Chondrocyte (in vitro differentiated cells): ENCODE measurements around the gene MFSD12. TPM values are rescaled to one million over a fixed set of nuclear protein-coding genes. Genes with fewer than 3 reads are reported as not detected.

Experiments
- DNase-seq: peaks from one replicate; pipeline ENCODE4 v3.0.0; 2021; ENCODE audit warnings: mixed read lengths, low spot score
- H3K27ac Mint-ChIP-seq: one replicate; pipeline ENCODE4 v1.8.0; 2021; ENCODE audit warnings: mild to moderate bottlenecking, moderate library complexity, mixed read lengths; ENCODE audit not compliant: unreplicated experiment
- H3K27me3 Mint-ChIP-seq: 2 replicates; pipeline ENCODE4 v1.8.0; 2021; ENCODE audit warnings: low read depth, mixed read lengths
- H3K36me3 Mint-ChIP-seq: 2 replicates; pipeline ENCODE4 v1.8.0; 2021; ENCODE audit warnings: low read depth, mixed read lengths
- H3K4me1 Mint-ChIP-seq: 2 replicates; pipeline ENCODE4 v1.8.0; 2021; ENCODE audit warnings: low read depth, mild to moderate bottlenecking, mixed read lengths
- H3K4me3 Mint-ChIP-seq: one replicate; pipeline ENCODE4 v1.8.0; 2021; ENCODE audit warnings: mild to moderate bottlenecking, moderate library complexity, mixed read lengths; ENCODE audit not compliant: unreplicated experiment
- H3K9me3 Mint-ChIP-seq: 2 replicates; pipeline ENCODE4 v1.8.0; 2021; ENCODE audit warnings: low read depth, mixed read lengths
- total RNA-seq: library from RNA; stranded (reverse); gene quantifications from 3 replicates; pipeline ENCODE4 v1.2.1, GENCODE V29; 2021
- TF ChIP-seq, protein P1 (sequence below): fragments of 200-600 bp; sonication (generic); IDR thresholded peaks from 2 replicates; pipeline ENCODE4 v1.5.0; 2021; ENCODE audit warnings: antibody characterized with exemption, mild to moderate bottlenecking, moderate library complexity

The MFSD12 gene
- total RNA-seq, 1 donor from 2014 or later = 98.4 TPM

DNA sequence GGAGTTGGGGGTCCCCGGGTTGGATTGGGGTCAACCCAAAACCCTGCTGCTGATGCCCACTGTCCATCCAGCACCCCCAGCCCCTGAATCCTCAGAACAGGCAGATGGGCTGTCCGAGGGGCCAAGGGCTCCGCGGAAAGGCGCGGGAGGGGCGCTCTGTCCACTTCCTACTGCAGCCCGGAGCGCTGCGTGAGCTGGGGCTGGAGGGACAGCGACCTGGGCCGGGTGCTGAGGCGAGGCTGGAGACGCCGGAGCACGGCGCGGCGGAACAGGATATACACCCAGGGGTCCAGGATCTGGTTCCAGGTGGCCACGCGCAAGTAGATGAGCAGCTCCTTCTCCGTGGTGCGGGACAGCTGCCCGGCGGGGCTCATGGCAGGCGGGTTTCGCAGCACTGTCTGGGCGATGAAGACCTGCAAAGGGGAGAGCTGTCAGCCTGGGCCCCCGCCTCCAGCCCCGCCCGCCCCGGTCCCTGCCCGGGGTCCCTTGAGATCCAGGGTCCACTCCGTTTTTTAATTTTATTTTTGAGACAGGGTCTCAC lies 38.2 kb upstream of the MFSD12 start:
- no peak overlapping the region for H3K27ac Mint-ChIP-seq
- no peaks in the 10 kb centered on the region for H3K4me1 Mint-ChIP-seq
- peaks cover 3% of the 10 kb centered on the region for H3K27me3 Mint-ChIP-seq
- H3K36me3 Mint-ChIP-seq = no peaks in the 10 kb centered on the region
- no peak overlapping the region for H3K4me3 Mint-ChIP-seq
- TF ChIP-seq, protein P1, sequence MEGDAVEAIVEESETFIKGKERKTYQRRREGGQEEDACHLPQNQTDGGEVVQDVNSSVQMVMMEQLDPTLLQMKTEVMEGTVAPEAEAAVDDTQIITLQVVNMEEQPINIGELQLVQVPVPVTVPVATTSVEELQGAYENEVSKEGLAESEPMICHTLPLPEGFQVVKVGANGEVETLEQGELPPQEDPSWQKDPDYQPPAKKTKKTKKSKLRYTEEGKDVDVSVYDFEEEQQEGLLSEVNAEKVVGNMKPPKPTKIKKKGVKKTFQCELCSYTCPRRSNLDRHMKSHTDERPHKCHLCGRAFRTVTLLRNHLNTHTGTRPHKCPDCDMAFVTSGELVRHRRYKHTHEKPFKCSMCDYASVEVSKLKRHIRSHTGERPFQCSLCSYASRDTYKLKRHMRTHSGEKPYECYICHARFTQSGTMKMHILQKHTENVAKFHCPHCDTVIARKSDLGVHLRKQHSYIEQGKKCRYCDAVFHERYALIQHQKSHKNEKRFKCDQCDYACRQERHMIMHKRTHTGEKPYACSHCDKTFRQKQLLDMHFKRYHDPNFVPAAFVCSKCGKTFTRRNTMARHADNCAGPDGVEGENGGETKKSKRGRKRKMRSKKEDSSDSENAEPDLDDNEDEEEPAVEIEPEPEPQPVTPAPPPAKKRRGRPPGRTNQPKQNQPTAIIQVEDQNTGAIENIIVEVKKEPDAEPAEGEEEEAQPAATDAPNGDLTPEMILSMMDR = no peak
- H3K9me3 Mint-ChIP-seq = no peaks in the 10 kb centered on the region
- no peak for DNase-seq

DNA sequence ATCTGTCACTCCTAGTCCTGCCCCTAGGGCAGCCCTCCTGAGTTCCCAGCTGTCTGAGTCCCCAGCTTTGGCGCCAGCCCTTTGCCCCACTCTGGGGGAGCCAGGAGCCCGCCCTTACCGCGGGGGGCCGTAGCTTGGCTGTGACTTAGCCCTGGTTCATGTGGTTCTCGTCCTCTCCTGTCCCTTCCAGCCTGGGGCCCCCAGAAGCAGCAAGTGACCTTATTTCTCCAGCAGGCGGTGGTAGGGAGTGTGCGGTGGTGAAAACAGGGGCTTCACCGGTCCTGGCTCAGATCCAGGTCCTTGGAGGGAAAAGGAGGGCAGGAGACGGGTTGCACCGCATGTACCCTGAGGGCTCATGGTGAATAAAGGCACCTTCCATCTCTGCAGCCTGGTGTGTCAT lies 35.8 kb upstream of the MFSD12 start:
- H3K27me3 Mint-ChIP-seq = peaks cover 5% of the 10 kb centered on the region
- no peaks in the 10 kb centered on the region for H3K9me3 Mint-ChIP-seq
- H3K36me3 Mint-ChIP-seq = no peaks in the 10 kb centered on the region
- DNase-seq = no peak
- TF ChIP-seq, protein P1 = peak; percentile 22
- H3K27ac Mint-ChIP-seq = no peak overlapping the region
- H3K4me3 Mint-ChIP-seq = no peak overlapping the region
- no peaks in the 10 kb centered on the region for H3K4me1 Mint-ChIP-seq

DNA sequence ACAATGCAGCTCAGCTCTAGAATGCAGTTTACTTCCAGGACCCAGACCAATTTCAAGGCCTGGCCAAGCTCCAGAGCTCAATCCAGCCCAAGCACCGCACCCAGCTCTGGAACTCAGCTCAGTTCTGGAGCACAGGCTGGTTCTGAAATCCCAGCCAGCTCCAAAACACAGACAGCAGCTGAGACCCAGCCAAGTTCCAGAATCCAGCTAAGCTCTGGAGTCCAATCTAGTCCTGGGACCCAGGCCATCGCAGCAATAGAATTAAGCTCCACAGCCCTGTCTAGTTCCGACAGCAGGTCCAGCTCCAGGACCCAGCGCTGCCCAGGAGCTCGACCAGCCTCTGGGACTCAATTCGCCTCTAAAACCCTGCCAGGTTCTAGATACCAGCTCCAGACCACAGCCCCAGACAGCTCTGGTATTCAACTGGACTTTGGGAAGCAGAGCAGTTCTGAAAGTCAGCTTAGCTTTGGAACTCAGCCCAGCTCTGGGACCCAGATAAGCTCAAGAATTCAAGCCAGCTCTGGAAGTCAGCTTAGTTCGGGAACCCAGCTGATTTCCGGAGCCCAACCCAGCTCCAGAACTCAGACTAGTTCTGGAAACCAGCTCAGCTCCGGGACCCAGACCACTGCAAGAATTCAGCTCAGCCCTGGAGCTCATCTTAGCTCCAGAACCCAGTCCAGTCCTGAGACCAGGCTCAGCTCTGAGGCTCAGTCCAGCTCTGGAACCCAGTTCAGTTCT lies 34.7 kb upstream of the MFSD12 start:
- H3K27ac Mint-ChIP-seq = no peak overlapping the region
- TF ChIP-seq, protein P1 = no peak
- H3K36me3 Mint-ChIP-seq = no peaks in the 10 kb centered on the region
- H3K4me1 Mint-ChIP-seq = no peaks in the 10 kb centered on the region
- DNase-seq = no peak
- H3K27me3 Mint-ChIP-seq = peaks cover 5% of the 10 kb centered on the region
- H3K4me3 Mint-ChIP-seq = no peak overlapping the region
- H3K9me3 Mint-ChIP-seq = no peaks in the 10 kb centered on the region

DNA sequence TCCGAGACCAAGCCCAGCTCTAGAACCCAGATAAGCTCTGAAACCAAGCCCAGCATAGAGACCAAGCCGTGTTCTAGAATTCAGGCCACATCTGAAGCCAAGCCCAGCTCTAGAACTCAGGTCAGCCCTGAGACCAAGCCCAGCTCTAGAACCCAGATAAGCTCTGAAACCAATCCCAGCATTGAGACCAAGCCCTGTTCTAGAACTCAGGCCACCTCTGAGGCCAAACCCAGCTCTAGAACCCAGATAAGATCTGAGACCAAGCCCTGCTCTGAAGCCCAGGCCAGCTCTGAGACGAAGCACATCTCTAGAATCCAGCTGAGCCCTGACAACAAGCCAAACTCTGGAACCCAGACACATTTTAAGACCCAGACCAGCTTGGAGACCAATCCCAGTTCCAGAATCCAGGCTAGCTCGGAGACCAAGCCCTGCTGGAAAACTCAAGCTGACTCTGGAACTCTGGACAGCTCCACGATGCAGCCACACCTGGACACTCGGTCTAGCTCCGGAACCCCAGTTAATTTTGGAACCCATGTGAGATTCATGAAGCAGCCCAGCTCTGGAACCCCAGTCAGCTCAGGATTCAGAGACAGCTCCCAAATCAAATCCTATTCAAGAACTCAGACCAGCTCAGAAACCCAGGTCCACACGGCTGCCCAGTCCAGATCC lies 33.7 kb upstream of the MFSD12 start:
- Mint-ChIP-seq H3K4me1 (no peaks in the 10 kb centered on the region), H3K36me3 (no peaks in the 10 kb centered on the region), H3K27ac (no peak overlapping the region), H3K27me3 (peaks cover 5% of the 10 kb centered on the region), H3K9me3 (no peaks in the 10 kb centered on the region), H3K4me3 (no peak overlapping the region)
- TF ChIP-seq, protein P1 = no peak
- DNase-seq = no peak

DNA sequence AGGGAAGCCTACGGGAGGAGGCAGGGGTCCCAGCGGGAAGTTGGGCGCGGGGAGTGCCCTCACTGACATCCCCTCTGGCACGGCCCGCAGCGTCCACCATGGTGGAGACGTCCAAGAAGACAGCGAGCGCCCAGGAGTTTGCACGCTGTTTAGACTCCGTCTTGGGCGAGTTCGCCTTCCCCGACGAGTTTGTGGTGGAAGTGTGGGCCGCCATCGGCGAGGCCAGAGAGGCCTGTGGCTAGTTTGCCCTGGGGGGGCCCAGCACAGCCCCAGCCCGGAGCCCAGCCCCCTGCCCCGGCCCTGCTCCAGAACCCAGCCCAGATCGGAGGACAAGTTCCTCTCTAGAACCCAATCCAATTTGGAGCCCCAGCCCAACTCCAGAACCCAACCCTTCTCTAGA lies 32.6 kb upstream of the MFSD12 start:
- Mint-ChIP-seq H3K36me3 (no peaks in the 10 kb centered on the region), H3K27me3 (peaks cover 5% of the 10 kb centered on the region), H3K4me1 (no peaks in the 10 kb centered on the region), H3K4me3 (no peak overlapping the region), H3K27ac (no peak overlapping the region), H3K9me3 (no peaks in the 10 kb centered on the region)
- TF ChIP-seq, protein P1 = no peak
- no peak for DNase-seq
